HUES48 (cell line): ENCODE measurements around the gene ACTN3.
"Not testable (repeated sequence)": the region's sequence is repeated elsewhere in the genome, so short reads cannot be mapped to it uniquely, and the experiment has no call there.

ENCODE experiments used
- H3K27ac ChIP-seq: one replicate; pipeline ENCODE4 v1.7.0; 2013; ENCODE audit warnings: low read depth, low read length, inconsistent platforms
- H3K27me3 ChIP-seq: 2 replicates; pipeline ENCODE4 v1.6.1; 2013; ENCODE audit warnings: mild to moderate bottlenecking, low read length; ENCODE audit not compliant: control insufficient read depth, insufficient read depth
- H3K36me3 ChIP-seq: 2 replicates; pipeline ENCODE4 v1.6.1; 2013; ENCODE audit warnings: low read length; ENCODE audit not compliant: control insufficient read depth, insufficient read depth
- H3K4me1 ChIP-seq: 2 replicates; pipeline ENCODE4 v1.6.1; 2013; ENCODE audit warnings: mild to moderate bottlenecking, low read length; ENCODE audit not compliant: control insufficient read depth, insufficient read depth
- H3K4me3 ChIP-seq: 2 replicates; pipeline ENCODE4 v1.5.1; 2013; ENCODE audit warnings: mild to moderate bottlenecking, low read depth, low read length
- H3K9ac ChIP-seq: 2 replicates; pipeline ENCODE4 v1.6.1; 2013; ENCODE audit warnings: mild to moderate bottlenecking, low read depth, low read length, moderate library complexity
- H3K9me3 ChIP-seq: 2 replicates; pipeline ENCODE4 v1.6.1; 2013; ENCODE audit warnings: low read length; ENCODE audit not compliant: control insufficient read depth, insufficient read depth

Gene ACTN3

DNA sequence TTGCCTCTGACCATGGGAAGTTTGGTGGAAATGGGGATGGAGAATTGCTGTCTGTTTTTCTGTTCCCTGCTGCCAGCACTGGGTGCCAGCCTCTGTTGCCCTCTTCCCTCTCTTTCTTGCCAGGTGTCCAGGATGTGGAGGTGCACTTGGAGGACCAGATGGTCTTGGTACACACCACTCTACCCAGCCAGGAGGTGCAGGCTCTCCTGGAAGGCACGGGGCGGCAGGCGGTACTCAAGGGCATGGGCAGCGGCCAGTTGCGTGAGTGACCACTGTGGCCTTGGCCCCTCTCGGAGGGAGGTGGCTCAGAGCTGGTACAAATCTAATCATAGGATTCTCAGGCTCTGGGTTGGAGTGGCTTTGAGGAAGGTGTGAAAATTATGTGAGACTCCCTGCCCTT, 52.3 kb downstream of the ACTN3 start:
- no peak overlapping the region for H3K4me3 ChIP-seq
- H3K9ac ChIP-seq: no peak overlapping the region
- H3K4me1 ChIP-seq: no peaks in the 10 kb centered on the region
- no peaks in the 10 kb centered on the region for H3K27me3 ChIP-seq
- no peaks in the 10 kb centered on the region for H3K9me3 ChIP-seq
- no peak overlapping the region for H3K27ac ChIP-seq
- H3K36me3 ChIP-seq: peaks cover 28% of the 10 kb centered on the region

DNA sequence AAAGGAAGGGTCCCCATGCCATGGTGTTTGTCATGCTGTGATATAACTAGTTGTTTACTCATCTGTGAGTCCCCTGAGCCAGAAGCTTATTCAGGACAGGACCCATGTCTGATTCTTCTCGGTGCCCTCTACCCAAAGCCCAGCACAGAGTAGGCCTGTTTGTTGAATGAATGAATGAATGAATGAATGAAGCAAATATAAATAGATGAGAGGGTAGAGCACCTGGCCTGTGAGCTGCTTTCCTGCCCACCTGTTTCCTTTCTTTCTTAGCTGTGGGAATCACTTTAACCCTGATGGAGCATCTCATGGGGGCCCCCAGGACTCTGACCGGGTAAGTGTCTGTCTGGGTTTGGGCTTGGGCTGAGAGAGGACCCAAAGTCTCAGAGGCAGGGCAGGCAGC, 53.5 kb downstream of the ACTN3 start:
- H3K4me1 ChIP-seq: no peaks in the 10 kb centered on the region

DNA sequence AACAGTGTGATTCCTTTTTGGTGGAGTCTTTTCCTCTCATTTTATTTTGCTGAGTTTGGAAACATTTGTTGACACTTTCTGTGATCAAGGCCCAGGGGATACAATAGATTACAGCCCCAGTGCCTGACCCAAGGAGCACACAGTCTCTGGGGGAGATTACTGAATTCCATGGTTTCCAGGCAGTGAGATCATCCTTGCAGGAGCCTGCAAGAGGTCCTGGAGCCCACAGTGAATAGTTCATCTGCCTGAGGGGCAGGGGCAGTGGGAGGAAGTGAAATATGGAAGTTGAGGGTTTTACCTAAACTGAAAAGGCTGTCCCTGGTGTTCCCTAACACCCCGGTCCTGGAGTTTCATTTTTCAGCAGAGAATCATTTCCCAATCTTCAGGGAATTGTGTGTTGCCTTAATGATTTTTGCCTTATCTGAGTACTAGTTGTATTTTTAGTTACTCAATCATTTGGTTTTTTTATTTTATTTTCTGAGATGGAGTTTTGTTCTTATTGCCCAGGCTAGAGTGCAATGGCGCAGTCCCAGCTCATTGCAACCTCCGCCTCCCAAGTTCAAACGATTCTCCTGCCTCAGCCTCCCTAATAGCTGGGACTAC, 54.0 kb downstream of the ACTN3 start:
- no peak overlapping the region for H3K27ac ChIP-seq
- no peaks in the 10 kb centered on the region for H3K27me3 ChIP-seq
- H3K4me1 ChIP-seq: no peaks in the 10 kb centered on the region
- H3K36me3 ChIP-seq: peaks cover 44% of the 10 kb centered on the region
- H3K9ac ChIP-seq: no peak overlapping the region
- H3K9me3 ChIP-seq: no peaks in the 10 kb centered on the region
- no peak overlapping the region for H3K4me3 ChIP-seq

More for the DNA sequence above, 53.5 kb downstream of the ACTN3 start:
- Histone ChIP-seq H3K4me3 (no peak overlapping the region), H3K36me3 (peaks cover 39% of the 10 kb centered on the region), H3K27me3 (no peaks in the 10 kb centered on the region), H3K9ac (no peak overlapping the region), H3K27ac (no peak overlapping the region), H3K9me3 (no peaks in the 10 kb centered on the region)

DNA sequence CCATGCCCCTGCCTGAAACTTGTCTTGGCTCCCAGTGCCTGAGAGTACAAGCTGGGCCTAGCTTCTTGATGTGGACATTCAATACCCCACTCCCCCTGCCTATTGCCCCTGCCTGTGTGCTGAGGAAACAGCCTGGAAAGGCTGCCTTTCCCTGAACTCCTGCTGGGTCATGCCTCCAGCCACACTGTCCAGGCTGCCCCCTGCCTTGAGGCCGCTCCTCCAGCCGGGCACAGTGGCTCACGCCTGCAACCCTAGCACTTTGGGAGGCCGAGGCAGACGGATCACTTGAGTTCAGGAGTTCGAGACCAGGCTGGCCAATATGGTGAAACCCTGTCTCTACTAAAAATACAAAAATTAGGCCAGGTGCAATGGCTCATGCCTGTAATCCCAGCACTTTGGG, 56.4 kb downstream of the ACTN3 start:
- Histone ChIP-seq H3K9ac (no peak overlapping the region), H3K9me3 (no peaks in the 10 kb centered on the region), H3K27ac (no peak overlapping the region), H3K4me3 (no peak overlapping the region), H3K36me3 (peaks cover 53% of the 10 kb centered on the region), H3K4me1 (no peaks in the 10 kb centered on the region), H3K27me3 (no peaks in the 10 kb centered on the region)

DNA sequence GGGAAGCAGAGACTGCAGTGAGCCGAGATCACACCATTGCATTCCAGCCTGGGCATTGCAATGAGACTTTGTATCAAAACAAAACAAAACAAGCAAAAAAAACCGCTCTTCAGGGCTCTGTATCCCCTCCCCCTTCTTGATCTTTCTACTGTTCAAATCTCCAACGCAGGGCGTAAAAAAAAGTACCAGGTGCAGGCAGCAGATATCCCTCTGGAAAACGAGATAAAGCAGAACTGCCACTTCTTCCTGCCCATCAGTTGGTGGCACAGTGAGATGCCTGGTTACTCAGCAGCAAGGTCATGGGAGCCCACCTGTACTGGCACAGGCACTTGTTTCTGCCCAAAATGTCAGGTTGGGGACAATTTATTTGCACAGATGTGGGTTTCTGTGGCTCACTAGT, 57.5 kb downstream of the ACTN3 start:
- H3K4me3 ChIP-seq: no peak overlapping the region
- H3K9ac ChIP-seq: no peak overlapping the region
- peaks cover 47% of the 10 kb centered on the region for H3K36me3 ChIP-seq
- H3K4me1 ChIP-seq: no peaks in the 10 kb centered on the region
- no peak overlapping the region for H3K27ac ChIP-seq
- no peaks in the 10 kb centered on the region for H3K9me3 ChIP-seq
- no peaks in the 10 kb centered on the region for H3K27me3 ChIP-seq

DNA sequence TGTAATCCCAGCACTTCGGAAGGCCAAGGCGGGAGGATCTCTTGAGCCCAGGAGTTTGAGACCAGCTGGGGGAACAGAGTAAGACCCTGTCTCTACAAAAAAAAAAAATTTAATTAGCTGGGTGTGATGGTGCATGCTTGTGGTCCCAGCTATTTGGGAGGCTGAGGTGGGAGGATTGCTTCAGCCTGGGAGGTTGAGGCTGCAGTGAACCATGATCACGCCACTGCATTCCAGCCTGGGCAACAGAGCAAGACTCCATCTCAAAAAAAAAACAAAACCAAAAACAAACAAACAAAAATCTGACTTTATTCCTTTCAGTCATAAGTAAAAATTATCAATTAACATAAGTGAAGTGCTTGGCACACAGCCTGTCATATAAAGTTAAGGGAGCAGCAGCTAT, 59.9 kb downstream of the ACTN3 start:
- H3K4me3 ChIP-seq, H3K27ac ChIP-seq, H3K9ac ChIP-seq, H3K9me3 ChIP-seq, H3K27me3 ChIP-seq, H3K4me1 ChIP-seq: not testable (repeated sequence)
- peaks cover 35% of the 10 kb centered on the region for H3K36me3 ChIP-seq

DNA sequence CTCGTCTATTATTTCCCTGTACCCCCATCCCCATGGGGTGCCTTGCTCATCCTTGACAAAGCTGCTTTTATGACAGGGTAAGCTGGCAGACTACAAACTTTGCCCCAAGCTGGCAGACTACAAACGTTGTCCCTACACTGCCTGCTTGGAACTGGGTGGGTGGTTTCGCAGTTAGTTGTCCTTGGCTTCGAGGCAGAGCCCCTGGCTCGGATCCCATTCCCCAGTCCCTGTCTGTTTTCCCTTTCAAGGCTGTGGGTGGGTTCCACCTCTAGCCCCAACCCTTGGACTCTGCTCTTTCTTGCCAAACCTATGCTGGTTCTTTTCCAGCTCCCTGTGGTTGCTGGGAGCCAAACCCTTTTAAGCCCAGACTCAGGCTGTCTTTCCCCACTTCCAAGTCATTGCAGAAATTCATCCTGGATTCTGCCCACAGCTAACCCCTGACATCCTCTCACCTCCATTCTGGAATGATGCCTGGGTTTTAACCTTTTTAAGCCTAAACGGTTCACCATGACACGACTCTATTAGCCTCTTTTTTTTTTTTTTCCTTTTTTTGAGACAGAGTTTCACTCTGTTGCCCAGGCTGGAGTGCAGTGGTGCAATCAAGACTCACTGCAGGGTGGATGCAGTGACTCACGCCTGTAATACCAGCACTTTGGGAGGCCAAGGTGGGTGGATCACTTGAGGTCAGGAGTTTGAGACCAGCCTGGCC, 60.6 kb downstream of the ACTN3 start:
- H3K36me3 ChIP-seq: peaks cover 31% of the 10 kb centered on the region
- no peaks in the 10 kb centered on the region for H3K4me1 ChIP-seq
- H3K4me3 ChIP-seq: no peak overlapping the region
- H3K9me3 ChIP-seq: no peaks in the 10 kb centered on the region
- no peak overlapping the region for H3K9ac ChIP-seq
- H3K27me3 ChIP-seq: no peaks in the 10 kb centered on the region
- no peak overlapping the region for H3K27ac ChIP-seq

DNA sequence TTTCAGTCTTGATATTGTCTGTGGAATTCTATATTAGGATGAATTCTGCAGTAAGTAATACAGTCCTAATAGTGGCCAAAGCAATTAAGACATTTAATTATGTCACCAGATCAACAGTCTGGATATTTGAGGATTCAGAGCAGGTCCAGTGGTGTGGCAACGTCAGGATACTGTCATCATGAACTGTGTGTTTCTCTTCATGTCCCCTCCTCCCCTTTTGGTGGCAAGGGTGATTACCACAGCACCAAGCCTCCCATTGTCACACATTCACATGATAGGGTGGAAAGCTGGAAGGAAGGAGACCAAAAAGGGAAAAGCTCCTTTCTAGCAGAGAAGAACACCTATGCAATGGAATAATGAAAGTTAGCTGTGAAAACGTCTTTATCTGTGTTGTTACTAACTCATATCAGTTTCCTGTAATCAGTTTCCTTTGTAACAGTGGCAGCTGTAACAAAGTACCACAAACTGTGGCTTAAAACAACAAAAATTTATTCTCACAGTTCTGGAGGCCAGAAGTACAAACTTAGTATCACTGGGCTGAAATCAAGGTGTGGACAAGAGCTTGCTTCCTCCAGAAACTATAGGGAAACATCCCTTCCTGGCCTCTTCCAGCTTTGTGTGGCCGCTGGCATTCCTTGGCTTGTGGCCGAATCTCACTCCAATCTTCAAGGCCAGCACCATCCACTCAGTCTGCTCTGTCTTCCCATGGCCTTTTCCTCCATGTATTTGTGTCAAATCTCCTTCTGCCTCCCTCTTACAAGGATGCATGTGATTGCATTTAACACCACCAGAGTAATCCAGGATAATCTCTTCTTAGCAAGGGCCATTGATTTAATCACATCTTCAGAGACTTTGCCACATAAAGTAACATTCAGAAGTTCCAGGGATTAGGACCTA, 63.3 kb downstream of the ACTN3 start:
- Histone ChIP-seq H3K9ac (no peak overlapping the region), H3K36me3 (peaks cover 16% of the 10 kb centered on the region), H3K9me3 (no peaks in the 10 kb centered on the region), H3K27me3 (no peaks in the 10 kb centered on the region), H3K4me3 (no peak overlapping the region), H3K27ac (no peak overlapping the region), H3K4me1 (no peaks in the 10 kb centered on the region)

DNA sequence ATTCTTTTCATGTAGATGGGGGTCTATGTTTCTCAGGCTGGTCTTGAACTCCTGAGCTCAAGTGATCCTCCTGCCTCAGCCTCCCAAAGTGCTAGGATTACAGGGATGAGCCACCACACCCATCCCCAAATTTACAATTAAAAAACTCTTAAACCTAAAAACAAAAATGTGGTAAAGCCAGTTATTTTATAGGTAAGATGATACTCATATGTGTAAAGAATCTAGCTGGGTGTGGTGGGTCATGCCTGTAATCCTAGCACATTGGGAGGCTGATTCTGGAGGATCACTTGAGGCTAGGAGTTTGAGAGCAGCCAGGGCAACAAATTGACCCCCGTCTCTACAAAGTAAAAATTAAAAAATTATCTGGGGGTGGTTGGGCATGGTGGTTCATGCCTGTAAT, 65.8 kb downstream of the ACTN3 start:
- no peak overlapping the region for H3K4me3 ChIP-seq
- peaks cover 1% of the 10 kb centered on the region for H3K36me3 ChIP-seq
- H3K27me3 ChIP-seq: no peaks in the 10 kb centered on the region
- no peaks in the 10 kb centered on the region for H3K4me1 ChIP-seq
- no peaks in the 10 kb centered on the region for H3K9me3 ChIP-seq
- no peak overlapping the region for H3K9ac ChIP-seq
- H3K27ac ChIP-seq: no peak overlapping the region
